HepG2 (cell line): ENCODE data around the gene PMAIP1. TPM values are rescaled to one million over a fixed set of nuclear protein-coding genes. Genes with fewer than 3 reads are reported as not detected.

Experiments used
- ATAC-seq: fragments of 200-7000 bp; cut with Tn5 transposase; 3 replicates; pipeline ENCODE4 v1.9.1; 2020; ENCODE audit warnings: mild to moderate bottlenecking, moderate library complexity
- BruUV-seq: library from RNA; stranded (reverse); fragments of 400-500 nt; replicated peaks from 2 replicates; lab custom pipeline; 2021; lab: Mats Ljungman, UMichigan
- CTCF ChIA-PET: fragments of 300-600 bp; formaldehyde crosslinking; extraction: SDS; loops from one replicate; lab custom pipeline; 2021; ENCODE audit warnings: low total read pairs, inconsistent platforms, low intra/inter-chr PET ratio; lab: Yijun Ruan, JAX
- POLR2A ChIA-PET: fragments of 350-600 bp; sonication (Branson Sonifier 250); formaldehyde crosslinking; loops from one replicate; lab custom pipeline; 2020; ENCODE audit warnings: antibody characterized with exemption, inconsistent platforms; lab: Yijun Ruan, JAX
- DNase-seq: peaks from one replicate; pipeline ENCODE4 v3.0.0-alpha.2; 2015; ENCODE audit warnings: low spot score
- FAIRE-seq: peaks from 3 replicates; lab custom pipeline; 2011; peaks lifted over from hg19 to GRCh38; lab: Jason Lieb, UNC
- H2AFZ ChIP-seq: one replicate; pipeline ENCODE4 v1.6.1; 2011; ENCODE audit warnings: low read length, inconsistent platforms
- H3K27ac ChIP-seq: fragments of 300-600 bp; 3 replicates; pipeline ENCODE4 v1.8.0; 2011; ENCODE audit warnings: mixed run types, mild to moderate bottlenecking, mixed read lengths, low read length, inconsistent platforms; ENCODE audit not compliant: insufficient read depth; ENCODE audit errors: extremely low read length
- H3K27me3 ChIP-seq, 2 experiments: fragments of 200-600 bp in 1 of 2; 2 replicates in 1 of 2; 3 replicates in 1 of 2; pipeline versions ENCODE4 v1.6.0 to v1.8.0; 2011; ENCODE audit warnings: low read length in 2 of 2, mild to moderate bottlenecking in 2 of 2, moderate library complexity in 2 of 2, inconsistent platforms in 1 of 2; ENCODE audit not compliant: insufficient read depth in 2 of 2, control insufficient read depth in 1 of 2
- H3K36me3 ChIP-seq, 2 experiments: fragments of 200-600 bp in 1 of 2; replicated peaks in 1 of 2; 2 replicates in 1 of 2; 3 replicates in 1 of 2; pipeline versions ENCODE4 v1.5.1 to v1.8.0; 2011; ENCODE audit warnings: low read length in 2 of 2, inconsistent platforms in 1 of 2; ENCODE audit not compliant: insufficient read depth in 2 of 2, control insufficient read depth in 1 of 2
- H3K4me1 ChIP-seq: 2 replicates; pipeline ENCODE4 v1.5.1; 2012; ENCODE audit warnings: low read length, inconsistent platforms; ENCODE audit not compliant: insufficient read depth
- H3K4me2 ChIP-seq: 2 replicates; pipeline ENCODE4 v1.6.0; 2011; ENCODE audit warnings: low read depth, low read length, inconsistent platforms
- H3K4me3 ChIP-seq, 3 experiments: fragments of 200-600 bp in 1 of 3; sonication (generic), shearing (Covaris generic) in 1 of 3; replicated peaks in 1 of 3; 2 replicates each; pipeline ENCODE4 v1.5.1; 2011 to 2016; ENCODE audit warnings: low read length in 3 of 3, inconsistent platforms in 2 of 3, low read depth in 2 of 3, mild to moderate bottlenecking in 2 of 3, control low read depth in 1 of 3, mixed read lengths in 1 of 3; ENCODE audit not compliant: insufficient read depth in 1 of 3
- H3K79me2 ChIP-seq: one replicate; pipeline ENCODE4 v1.6.1; 2011; ENCODE audit warnings: low read length, inconsistent platforms; ENCODE audit not compliant: insufficient read depth
- H3K9ac ChIP-seq: 2 replicates; pipeline ENCODE4 v1.6.0; 2011; ENCODE audit warnings: mild to moderate bottlenecking, low read depth, low read length, inconsistent platforms; ENCODE audit not compliant: insufficient read depth
- H3K9me3 ChIP-seq: 2 replicates; pipeline ENCODE4 v1.5.1; 2012; ENCODE audit warnings: mild to moderate bottlenecking, low read length
- H4K20me1 ChIP-seq: 2 replicates; pipeline ENCODE4 v1.6.0; 2011; ENCODE audit warnings: inconsistent platforms, mild to moderate bottlenecking, low read length, moderate library complexity; ENCODE audit not compliant: insufficient read depth
- ARID2 ChIP-seq: sonication (generic); formaldehyde crosslinking; IDR thresholded peaks from 2 replicates; pipeline ENCODE4 v1.8.1; 2022; ENCODE audit warnings: mild to moderate bottlenecking, missing genetic modification reagents, borderline replicate concordance
- MED13 ChIP-seq: sonication (generic); formaldehyde crosslinking; IDR thresholded peaks from 2 replicates; pipeline ENCODE4 v1.5.0; 2020; ENCODE audit warnings: missing genetic modification reagents
- RFX1 ChIP-seq: fragments of 450-650 bp; IDR thresholded peaks from 2 replicates; pipeline ENCODE4 v1.6.1; 2017
- SATB2 ChIP-seq: sonication (generic); formaldehyde crosslinking; IDR thresholded peaks from 2 replicates; pipeline ENCODE4 v1.5.0; 2020; ENCODE audit warnings: missing genetic modification reagents
- SRSF4 ChIP-seq: fragments of 200-400 bp; formaldehyde crosslinking; IDR thresholded peaks from one replicate; pipeline ENCODE4 v1.6.1; 2018; ENCODE audit warnings: mild to moderate bottlenecking, low read depth, low read length, moderate library complexity; ENCODE audit not compliant: poor library complexity, severe bottlenecking
- ZNF230 ChIP-seq: sonication (generic); formaldehyde crosslinking; IDR thresholded peaks from 2 replicates; pipeline ENCODE4 v1.4.0; 2020; ENCODE audit warnings: mild to moderate bottlenecking, missing genetic modification reagents
- ZNF768 ChIP-seq: sonication (generic); formaldehyde crosslinking; IDR thresholded peaks from 2 replicates; pipeline ENCODE4 v1.4.0; 2020; ENCODE audit warnings: missing genetic modification reagents
- WGBS: methylation state at CpG from one replicate; pipeline ENCODE4 v1.1.6; 2017; ENCODE audit warnings: low lambda C conversion rate; 5-methylcytosine and 5-hydroxymethylcytosine counted together
- in situ Hi-C: cut with HindIII; loops from 2 replicates; pipeline ENCODE4 v1.10.0; 2017; ENCODE audit warnings: low pct_unique_long_range_greater_than_20kb; ENCODE audit not compliant: extremely low pct_ligation_motif_present
- intact Hi-C: fragments of 100-400 bp; cut with micrococcal nuclease; formaldehyde crosslinking; loops from one replicate; pipeline ENCODE4 v1.10.0; 2022; ENCODE audit not compliant: unreplicated experiment
- polyA plus RNA-seq, 8 experiments: library from polyadenylated mRNA; depleted of rRNA in 3 of 8; stranded (reverse) in 7 of 8; unstranded in 1 of 8; fragments of >200 nt; fragmentation: Illumina TruSeq in 4 of 8; extraction: Trizol in 4 of 8; gene quantifications; 2 replicates each; pipeline versions ENCODE4 v1.2.1 to v1.2.3, GENCODE V29; 2011 to 2016; ENCODE audit warnings: low read depth in 4 of 8, missing spikeins in 1 of 8, mixed read lengths in 1 of 8; ENCODE audit not compliant: insufficient read depth in 1 of 8
- total RNA-seq, 5 experiments: library from RNA; depleted of rRNA; stranded (reverse); fragments of >200 nt; fragmentation: Illumina TruSeq; extraction: Trizol; gene quantifications; 2 replicates each; pipeline ENCODE4 v1.2.3, GENCODE V29; 2016; ENCODE audit warnings: low read depth in 1 of 5
- TF ChIP-seq, protein P1 (sequence below), 2 experiments: sonication (generic) in 1 of 2; formaldehyde crosslinking in 1 of 2; IDR thresholded peaks; 2 replicates each; pipeline versions ENCODE4 v1.6.1 to v1.9.0; 2014 to 2022; ENCODE audit warnings: antibody characterized with exemption in 1 of 2, borderline replicate concordance in 1 of 2, inconsistent platforms in 1 of 2, low read depth in 1 of 2, missing genetic modification reagents in 1 of 2
- TF ChIP-seq, protein P2 (sequence below): sonication (generic); formaldehyde crosslinking; IDR thresholded peaks from 2 replicates; pipeline ENCODE4 v1.5.1; 2020; ENCODE audit warnings: mild to moderate bottlenecking, missing genetic modification reagents, moderate library complexity
- TF ChIP-seq, protein P3 (sequence below): IDR thresholded peaks from 2 replicates; pipeline ENCODE4 v1.6.1; 2016; ENCODE audit warnings: low read depth
- TF ChIP-seq, protein P4 (sequence below): sonication (generic); formaldehyde crosslinking; IDR thresholded peaks from 2 replicates; pipeline ENCODE4 v1.4.0; 2020; ENCODE audit warnings: missing genetic modification reagents, borderline replicate concordance
- TF ChIP-seq, protein P5 (sequence below): sonication (generic); formaldehyde crosslinking; IDR thresholded peaks from 2 replicates; pipeline ENCODE4 v1.8.0; 2022; ENCODE audit warnings: missing genetic modification reagents, low read depth, mild to moderate bottlenecking, borderline replicate concordance

PMAIP1 gene
- total and polyA plus RNA-seq, 2 of the 13 experiments (the other 11 are each of a cell fraction or from before 2014, with no cell fraction given): 1.5 to 1.7 TPM

DNA sequence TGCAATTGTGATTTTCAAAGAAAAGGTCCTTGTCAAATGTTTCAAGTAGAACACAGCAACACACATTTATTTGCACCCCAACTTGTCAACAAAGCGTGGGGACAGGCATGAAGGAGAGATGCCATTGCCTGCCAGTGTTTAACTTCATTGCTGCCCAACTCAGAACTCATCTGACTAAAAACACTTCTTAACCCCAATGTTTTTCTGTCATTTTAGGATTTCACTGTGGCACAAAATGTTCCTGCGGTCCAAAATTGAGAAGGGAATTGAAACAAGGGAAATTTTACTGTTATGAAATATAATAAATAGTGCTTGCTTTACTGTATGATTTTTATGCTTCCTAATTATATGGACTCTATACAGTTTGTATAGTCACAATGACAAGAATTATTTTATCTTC lies 45.7 kb downstream of the PMAIP1 start:
- intact Hi-C loops (no loop called here), in situ Hi-C loops (no loop called here)
- H3K4me2 ChIP-seq: no peak overlapping the region
- no peak overlapping the region for H3K9ac ChIP-seq
- H3K36me3 ChIP-seq: no peaks in the 10 kb centered on the region
- H3K4me3 ChIP-seq: no peak overlapping the region
- DNase-seq: no peak
- H3K4me1 ChIP-seq: no peaks in the 10 kb centered on the region
- no peaks in the 10 kb centered on the region; a peak in 1 of 5 replicates for H3K27me3 ChIP-seq
- POLR2A ChIA-PET: no interaction called here
- H3K9me3 ChIP-seq: no peaks in the 10 kb centered on the region
- H2AFZ ChIP-seq: no peak overlapping the region
- no TSS peak for BruUV-seq
- FAIRE-seq: no peak
- no peak overlapping the region for H3K27ac ChIP-seq
- H4K20me1 ChIP-seq: no peaks in the 10 kb centered on the region
- 2% methylated on average over 2 of the region's 2 CpGs for WGBS
- CTCF ChIA-PET: no interaction called here
- ATAC-seq: no peak
- no peaks in the 10 kb centered on the region for H3K79me2 ChIP-seq
- TF ChIP-seq, protein P1, sequence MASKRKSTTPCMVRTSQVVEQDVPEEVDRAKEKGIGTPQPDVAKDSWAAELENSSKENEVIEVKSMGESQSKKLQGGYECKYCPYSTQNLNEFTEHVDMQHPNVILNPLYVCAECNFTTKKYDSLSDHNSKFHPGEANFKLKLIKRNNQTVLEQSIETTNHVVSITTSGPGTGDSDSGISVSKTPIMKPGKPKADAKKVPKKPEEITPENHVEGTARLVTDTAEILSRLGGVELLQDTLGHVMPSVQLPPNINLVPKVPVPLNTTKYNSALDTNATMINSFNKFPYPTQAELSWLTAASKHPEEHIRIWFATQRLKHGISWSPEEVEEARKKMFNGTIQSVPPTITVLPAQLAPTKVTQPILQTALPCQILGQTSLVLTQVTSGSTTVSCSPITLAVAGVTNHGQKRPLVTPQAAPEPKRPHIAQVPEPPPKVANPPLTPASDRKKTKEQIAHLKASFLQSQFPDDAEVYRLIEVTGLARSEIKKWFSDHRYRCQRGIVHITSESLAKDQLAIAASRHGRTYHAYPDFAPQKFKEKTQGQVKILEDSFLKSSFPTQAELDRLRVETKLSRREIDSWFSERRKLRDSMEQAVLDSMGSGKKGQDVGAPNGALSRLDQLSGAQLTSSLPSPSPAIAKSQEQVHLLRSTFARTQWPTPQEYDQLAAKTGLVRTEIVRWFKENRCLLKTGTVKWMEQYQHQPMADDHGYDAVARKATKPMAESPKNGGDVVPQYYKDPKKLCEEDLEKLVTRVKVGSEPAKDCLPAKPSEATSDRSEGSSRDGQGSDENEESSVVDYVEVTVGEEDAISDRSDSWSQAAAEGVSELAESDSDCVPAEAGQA (IDR thresholded peaks at IDR 0.05; ENCODE audit: low read depth): no peak
- TF ChIP-seq, protein P1 (CRISPR knock-in tag; IDR thresholded peaks at IDR 0.05; ENCODE audit: borderline replicate concordance): no peak
- no peak for TF ChIP-seq SATB2 (CRISPR knock-in tag)
- TF ChIP-seq, protein P2, sequence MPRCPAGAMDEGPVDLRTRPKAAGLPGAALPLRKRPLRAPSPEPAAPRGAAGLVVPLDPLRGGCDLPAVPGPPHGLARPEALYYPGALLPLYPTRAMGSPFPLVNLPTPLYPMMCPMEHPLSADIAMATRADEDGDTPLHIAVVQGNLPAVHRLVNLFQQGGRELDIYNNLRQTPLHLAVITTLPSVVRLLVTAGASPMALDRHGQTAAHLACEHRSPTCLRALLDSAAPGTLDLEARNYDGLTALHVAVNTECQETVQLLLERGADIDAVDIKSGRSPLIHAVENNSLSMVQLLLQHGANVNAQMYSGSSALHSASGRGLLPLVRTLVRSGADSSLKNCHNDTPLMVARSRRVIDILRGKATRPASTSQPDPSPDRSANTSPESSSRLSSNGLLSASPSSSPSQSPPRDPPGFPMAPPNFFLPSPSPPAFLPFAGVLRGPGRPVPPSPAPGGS: no peak
- TF ChIP-seq ZNF768: no peak
- no peak for TF ChIP-seq SRSF4
- TF ChIP-seq, protein P3, sequence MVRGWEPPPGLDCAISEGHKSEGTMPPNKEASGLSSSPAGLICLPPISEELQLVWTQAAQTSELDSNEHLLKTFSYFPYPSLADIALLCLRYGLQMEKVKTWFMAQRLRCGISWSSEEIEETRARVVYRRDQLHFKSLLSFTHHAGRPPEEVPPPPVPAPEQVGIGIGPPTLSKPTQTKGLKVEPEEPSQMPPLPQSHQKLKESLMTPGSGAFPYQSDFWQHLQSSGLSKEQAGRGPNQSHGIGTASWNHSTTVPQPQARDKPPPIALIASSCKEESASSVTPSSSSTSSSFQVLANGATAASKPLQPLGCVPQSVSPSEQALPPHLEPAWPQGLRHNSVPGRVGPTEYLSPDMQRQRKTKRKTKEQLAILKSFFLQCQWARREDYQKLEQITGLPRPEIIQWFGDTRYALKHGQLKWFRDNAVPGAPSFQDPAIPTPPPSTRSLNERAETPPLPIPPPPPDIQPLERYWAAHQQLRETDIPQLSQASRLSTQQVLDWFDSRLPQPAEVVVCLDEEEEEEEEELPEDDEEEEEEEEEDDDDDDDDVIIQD (CRISPR knock-in tag): no peak
- TF ChIP-seq ZNF230 (CRISPR knock-in tag): no peak
- TF ChIP-seq, protein P4, sequence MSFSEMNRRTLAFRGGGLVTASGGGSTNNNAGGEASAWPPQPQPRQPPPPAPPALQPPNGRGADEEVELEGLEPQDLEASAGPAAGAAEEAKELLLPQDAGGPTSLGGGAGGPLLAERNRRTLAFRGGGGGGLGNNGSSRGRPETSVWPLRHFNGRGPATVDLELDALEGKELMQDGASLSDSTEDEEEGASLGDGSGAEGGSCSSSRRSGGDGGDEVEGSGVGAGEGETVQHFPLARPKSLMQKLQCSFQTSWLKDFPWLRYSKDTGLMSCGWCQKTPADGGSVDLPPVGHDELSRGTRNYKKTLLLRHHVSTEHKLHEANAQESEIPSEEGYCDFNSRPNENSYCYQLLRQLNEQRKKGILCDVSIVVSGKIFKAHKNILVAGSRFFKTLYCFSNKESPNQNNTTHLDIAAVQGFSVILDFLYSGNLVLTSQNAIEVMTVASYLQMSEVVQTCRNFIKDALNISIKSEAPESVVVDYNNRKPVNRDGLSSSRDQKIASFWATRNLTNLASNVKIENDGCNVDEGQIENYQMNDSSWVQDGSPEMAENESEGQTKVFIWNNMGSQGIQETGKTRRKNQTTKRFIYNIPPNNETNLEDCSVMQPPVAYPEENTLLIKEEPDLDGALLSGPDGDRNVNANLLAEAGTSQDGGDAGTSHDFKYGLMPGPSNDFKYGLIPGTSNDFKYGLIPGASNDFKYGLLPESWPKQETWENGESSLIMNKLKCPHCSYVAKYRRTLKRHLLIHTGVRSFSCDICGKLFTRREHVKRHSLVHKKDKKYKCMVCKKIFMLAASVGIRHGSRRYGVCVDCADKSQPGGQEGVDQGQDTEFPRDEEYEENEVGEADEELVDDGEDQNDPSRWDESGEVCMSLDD (CRISPR knock-in tag): no peak
- TF ChIP-seq, protein P5, sequence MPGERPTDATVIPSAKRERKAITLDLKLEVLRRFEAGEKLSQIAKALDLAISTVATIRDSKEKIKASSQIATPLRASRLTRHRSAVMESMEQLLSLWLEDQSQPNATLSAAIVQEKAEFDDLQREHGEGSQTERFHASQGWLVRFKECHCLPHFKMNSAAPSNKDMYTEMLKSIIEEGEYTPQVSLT (CRISPR knock-in tag): no peak
- no peak for TF ChIP-seq RFX1
- no peak for TF ChIP-seq ARID2 (CRISPR knock-in tag)
- no peak for TF ChIP-seq MED13 (CRISPR knock-in tag)
